Glomerular endothelial cell (primary cell): ENCODE data around the gene OR5B21. TPM values are rescaled to one million over a fixed set of nuclear protein-coding genes. Genes with fewer than 3 reads are reported as not detected.

Experiments
- DNase-seq: peaks from one replicate; pipeline ENCODE4 v3.0.0-alpha.2; 2011; ENCODE audit warnings: low read depth, low spot score; ENCODE audit errors: extremely low read depth
- total RNA-seq: library from RNA; depleted of rRNA; stranded (reverse); fragments of >200 nt; gene quantifications from 2 replicates; pipeline ENCODE4 v1.2.3, GENCODE V29; 2015

Gene OR5B21
- total RNA-seq: not detected in 2 replicates

GRCh38 chr11:58508005-58508404 lies at the start of gene OR5B21:
TSS of gene OR5B21 (minus strand) at chr11:58508105. CDS start at chr11:58508105, 0 bp downstream.
- DNase-seq: no peak

- DNase-seq: no peak
These were observed 41.7 kb upstream of the OR5B21 start for GRCh38 chr11:58549644-58550043.

GRCh38 chr11:58546841-58547240 lies 38.9 kb upstream of the OR5B21 start:
- DNase-seq: no peak

- no peak for DNase-seq
These were observed 24.0 kb upstream of the OR5B21 start for GRCh38 chr11:58531865-58532341.

- DNase-seq: no peak
These were observed 22.3 kb upstream of the OR5B21 start for GRCh38 chr11:58530236-58530635.

GRCh38 chr11:58527429-58527828 lies 19.5 kb upstream of the OR5B21 start:
- DNase-seq: no peak

- no peak for DNase-seq
These were observed 18.8 kb upstream of the OR5B21 start for GRCh38 chr11:58526721-58527120.

- no peak for DNase-seq
These were observed 17.2 kb upstream of the OR5B21 start for GRCh38 chr11:58525037-58525614.

- peak; percentile 51 for DNase-seq
These were observed 16.5 kb upstream of the OR5B21 start for GRCh38 chr11:58524232-58525036.

GRCh38 chr11:58513747-58514367 lies 6.0 kb upstream of the OR5B21 start:
- peak; percentile 44 for DNase-seq

- DNase-seq: no peak
These were observed 3.7 kb upstream of the OR5B21 start for GRCh38 chr11:58511636-58512035.

- no peak for DNase-seq
These were observed 1.8 kb upstream of the OR5B21 start for GRCh38 chr11:58509748-58510147.

GRCh38 chr11:58508814-58509213 lies 909 bp upstream of the OR5B21 start:
- no peak for DNase-seq

GRCh38 chr11:58507355-58507754 lies 550 bp downstream of the OR5B21 start:
- no peak for DNase-seq

GRCh38 chr11:58506935-58507334 lies 970 bp downstream of the OR5B21 start:
- no peak for DNase-seq

GRCh38 chr11:58505849-58506248 lies 2.1 kb downstream of the OR5B21 start:
- DNase-seq: no peak

GRCh38 chr11:58504232-58504631 lies 3.7 kb downstream of the OR5B21 start:
- DNase-seq: no peak

GRCh38 chr11:58503361-58503856 lies 4.5 kb downstream of the OR5B21 start:
- no peak for DNase-seq

- DNase-seq: no peak
These were observed 5.9 kb downstream of the OR5B21 start for GRCh38 chr11:58502004-58502403.

GRCh38 chr11:58498464-58498863 lies 9.4 kb downstream of the OR5B21 start:
- no peak for DNase-seq

- DNase-seq: no peak
These were observed 10.0 kb downstream of the OR5B21 start for GRCh38 chr11:58497951-58498350.

GRCh38 chr11:58495906-58496305 lies 12.0 kb downstream of the OR5B21 start:
- no peak for DNase-seq
